IPS-15b (cell line): ENCODE data around the gene TTC39A.

Experiments used
- H3K27me3 ChIP-seq: one replicate; pipeline ENCODE4 v1.6.1; 2013; ENCODE audit warnings: low read length; ENCODE audit not compliant: control insufficient read depth, insufficient read depth
- H3K36me3 ChIP-seq: one replicate; pipeline ENCODE4 v1.6.1; 2013; ENCODE audit warnings: low read length; ENCODE audit not compliant: control insufficient read depth, insufficient read depth
- H3K4me1 ChIP-seq: one replicate; pipeline ENCODE4 v1.6.1; 2013; ENCODE audit warnings: mild to moderate bottlenecking, low read length; ENCODE audit not compliant: control insufficient read depth, insufficient read depth
- H3K4me3 ChIP-seq: one replicate; pipeline ENCODE4 v1.5.1; 2013; ENCODE audit warnings: low read depth, low read length
- H3K9ac ChIP-seq: one replicate; pipeline ENCODE4 v1.6.1; 2013; ENCODE audit warnings: low read depth, mild to moderate bottlenecking, low read length
- H3K9me3 ChIP-seq: one replicate; pipeline ENCODE4 v1.6.1; 2013; ENCODE audit warnings: mild to moderate bottlenecking, low read length; ENCODE audit not compliant: control insufficient read depth, insufficient read depth

The TTC39A gene

DNA sequence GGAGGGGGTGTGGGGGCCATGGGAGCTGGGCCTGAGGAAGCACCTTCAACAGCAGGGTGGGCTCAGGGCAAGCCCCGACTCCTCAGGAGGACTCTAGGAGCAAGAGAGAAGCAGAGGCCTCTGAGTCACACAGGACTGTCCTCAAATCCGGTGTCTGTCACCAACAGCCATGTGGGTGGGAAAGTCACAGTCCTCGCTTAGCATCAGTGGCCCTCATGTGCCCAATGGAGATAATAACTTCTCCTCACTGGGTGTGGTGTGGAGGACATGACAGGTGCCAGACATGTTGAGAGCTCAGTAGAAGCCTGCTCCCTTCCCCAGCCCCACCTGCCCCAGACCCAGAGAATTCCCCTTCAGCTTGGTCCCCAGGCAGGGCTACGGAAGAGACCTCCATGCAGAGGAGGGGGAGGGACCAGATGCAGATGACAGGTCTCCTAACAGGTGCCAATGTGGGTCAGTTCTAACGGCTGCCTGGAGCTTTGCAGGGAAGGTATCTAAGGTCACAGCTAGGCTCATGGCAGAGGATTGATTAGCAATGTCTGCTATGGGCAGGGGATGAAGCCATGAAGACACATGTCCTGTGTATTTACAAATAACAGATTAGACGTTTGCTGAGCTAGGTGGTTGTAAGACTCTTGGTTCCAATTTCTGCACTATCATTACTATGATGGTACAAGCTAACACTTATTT, 30.2 kb downstream of the TTC39A start:
- Histone ChIP-seq H3K36me3 (no peaks in the 10 kb centered on the region), H3K4me3 (no peak overlapping the region), H3K27me3 (no peaks in the 10 kb centered on the region), H3K9ac (no peak overlapping the region), H3K9me3 (no peaks in the 10 kb centered on the region), H3K4me1 (peaks cover 5% of the 10 kb centered on the region)

- Histone ChIP-seq H3K4me3 (no peak overlapping the region), H3K36me3 (no peaks in the 10 kb centered on the region), H3K4me1 (peaks cover 5% of the 10 kb centered on the region), H3K9ac (no peak overlapping the region), H3K27me3 (no peaks in the 10 kb centered on the region), H3K9me3 (no peaks in the 10 kb centered on the region)
Observed at GRCh38 chr1:51299185-51299885, 31.0 kb downstream of the TTC39A start.

GRCh38 chr1:51298322-51298705, 32.0 kb downstream of the TTC39A start:
- Histone ChIP-seq H3K4me3 (no peak overlapping the region), H3K4me1 (peaks cover 5% of the 10 kb centered on the region), H3K9me3 (no peaks in the 10 kb centered on the region), H3K27me3 (no peaks in the 10 kb centered on the region), H3K36me3 (no peaks in the 10 kb centered on the region), H3K9ac (no peak overlapping the region)

GRCh38 chr1:51297401-51298321, 32.7 kb downstream of the TTC39A start:
- H3K9me3 ChIP-seq, result no peaks in the 10 kb centered on the region
- no peaks in the 10 kb centered on the region for H3K27me3 ChIP-seq
- peaks cover 5% of the 10 kb centered on the region for H3K4me1 ChIP-seq
- no peak overlapping the region for H3K4me3 ChIP-seq
- no peak overlapping the region for H3K9ac ChIP-seq
- H3K36me3 ChIP-seq, result no peaks in the 10 kb centered on the region

GRCh38 chr1:51296383-51297357, 33.7 kb downstream of the TTC39A start:
- peaks cover 5% of the 10 kb centered on the region for H3K4me1 ChIP-seq
- H3K27me3 ChIP-seq, result no peaks in the 10 kb centered on the region
- no peaks in the 10 kb centered on the region for H3K36me3 ChIP-seq
- H3K9me3 ChIP-seq, result no peaks in the 10 kb centered on the region
- peak overlapping the region; percentile 32 for H3K4me3 ChIP-seq
- no peak overlapping the region for H3K9ac ChIP-seq

DNA sequence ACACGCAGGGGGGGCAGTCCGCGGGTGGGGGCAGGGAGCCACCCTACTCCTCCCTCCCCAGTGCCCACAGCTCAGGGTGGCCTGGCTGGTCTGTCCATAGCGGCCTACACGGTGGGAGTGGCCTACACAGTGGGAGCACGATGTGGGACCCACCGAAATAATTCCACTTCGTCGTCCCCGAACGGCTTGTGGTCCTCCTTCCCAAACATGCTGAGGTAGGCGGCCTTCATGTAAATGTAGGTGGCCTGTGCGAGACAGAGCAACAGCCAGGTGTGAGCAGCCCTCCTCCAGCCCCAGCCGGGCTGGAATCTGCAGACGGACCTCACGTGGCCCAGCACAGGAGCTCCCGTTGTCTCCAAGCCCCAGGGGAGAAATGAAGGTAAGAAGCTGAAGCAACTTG, 34.4 kb downstream of the TTC39A start:
- no peaks in the 10 kb centered on the region for H3K9me3 ChIP-seq
- H3K36me3 ChIP-seq, result no peaks in the 10 kb centered on the region
- peaks cover 5% of the 10 kb centered on the region for H3K4me1 ChIP-seq
- H3K9ac ChIP-seq, result no peak overlapping the region
- no peaks in the 10 kb centered on the region for H3K27me3 ChIP-seq
- H3K4me3 ChIP-seq, result no peak overlapping the region

GRCh38 chr1:51294566-51295184, 35.7 kb downstream of the TTC39A start:
- no peaks in the 10 kb centered on the region for H3K36me3 ChIP-seq
- H3K4me3 ChIP-seq, result no peak overlapping the region
- no peaks in the 10 kb centered on the region for H3K27me3 ChIP-seq
- H3K4me1 ChIP-seq, result peaks cover 5% of the 10 kb centered on the region
- H3K9me3 ChIP-seq, result no peaks in the 10 kb centered on the region
- H3K9ac ChIP-seq, result no peak overlapping the region

- Histone ChIP-seq H3K4me1 (peaks cover 5% of the 10 kb centered on the region), H3K27me3 (no peaks in the 10 kb centered on the region), H3K36me3 (no peaks in the 10 kb centered on the region), H3K9me3 (no peaks in the 10 kb centered on the region), H3K4me3 (no peak overlapping the region), H3K9ac (no peak overlapping the region)
Observed at GRCh38 chr1:51293898-51294515, 36.4 kb downstream of the TTC39A start.

- no peaks in the 10 kb centered on the region for H3K27me3 ChIP-seq
- H3K9me3 ChIP-seq, result no peaks in the 10 kb centered on the region
- H3K36me3 ChIP-seq, result no peaks in the 10 kb centered on the region
- H3K4me3 ChIP-seq, result no peak overlapping the region
- no peak overlapping the region for H3K9ac ChIP-seq
- no peaks in the 10 kb centered on the region for H3K4me1 ChIP-seq
Observed at GRCh38 chr1:51290489-51290847, 39.9 kb downstream of the TTC39A start.

DNA sequence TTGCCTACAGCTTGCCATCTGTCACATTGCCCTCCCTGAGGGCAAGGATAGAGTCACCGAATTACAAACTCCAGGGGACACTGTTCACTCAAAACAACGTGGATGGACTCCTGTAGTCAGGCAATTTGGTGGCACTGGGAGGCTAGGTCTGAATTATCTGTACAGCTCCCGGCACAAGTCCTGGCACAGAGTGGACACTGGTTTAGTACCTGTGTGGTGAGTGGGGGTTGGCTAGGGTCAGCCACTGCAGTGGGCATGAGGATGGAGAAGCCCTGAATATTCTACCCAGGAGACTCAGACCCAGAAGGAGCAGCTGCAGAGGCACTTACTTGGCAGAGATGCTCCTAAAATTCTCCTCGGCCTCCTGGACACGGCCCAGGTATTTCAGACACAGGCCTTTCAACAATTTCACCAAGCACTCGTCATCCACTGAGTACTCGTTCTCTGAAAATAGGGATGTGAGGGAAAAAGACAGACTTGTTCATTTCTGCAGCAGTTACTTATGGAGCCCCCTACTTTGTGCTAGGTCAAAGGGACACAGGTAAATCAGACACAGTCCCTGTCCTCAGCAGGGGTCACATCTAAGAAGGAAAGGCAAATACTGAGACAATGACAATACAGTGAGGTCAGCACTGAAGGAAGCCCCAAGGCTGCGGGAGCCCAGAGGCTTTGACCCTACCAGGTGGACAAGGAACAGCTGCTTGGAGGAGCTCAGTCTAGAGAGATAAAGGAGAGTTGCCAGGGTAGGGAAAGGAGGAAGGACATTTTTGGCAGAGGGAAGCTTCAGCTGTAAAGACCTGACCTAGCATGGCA, 40.5 kb downstream of the TTC39A start:
- Histone ChIP-seq H3K4me3 (no peak overlapping the region), H3K4me1 (no peaks in the 10 kb centered on the region), H3K9me3 (no peaks in the 10 kb centered on the region), H3K27me3 (no peaks in the 10 kb centered on the region), H3K36me3 (no peaks in the 10 kb centered on the region), H3K9ac (no peak overlapping the region)
